ENCODE results near the gene SETDB2. TPM values are rescaled to one million over a fixed set of nuclear protein-coding genes. Genes with fewer than 3 reads are reported as not detected.

The SETDB2 gene
- total and polyA plus RNA-seq, 2 of the 13 experiments (the other 11 are each of a cell fraction or from before 2014, with no cell fraction given), result 8.1 to 8.7 TPM

GRCh38 chr13:49459580-49459979 is 15.5 kb downstream of the SETDB2 start:
- Histone ChIP-seq H3K79me2 (ENCODE audit: insufficient read depth, low read length) (no peaks in the 10 kb centered on the region), H3K36me3 (replicated peaks in 1 of 2; ENCODE audit: control insufficient read depth in 1 of 2, insufficient read depth in 2 of 2, low read length in 2 of 2) (peaks cover 8 to 20% of the 10 kb centered on the region in 2 experiments), H3K4me2 (ENCODE audit: low read depth, low read length) (no peak overlapping the region), H3K27ac (ENCODE audit: extremely low read length, insufficient read depth, low read length) (no peak overlapping the region), H3K27me3 (ENCODE audit: control insufficient read depth in 1 of 2, insufficient read depth in 2 of 2, low read length in 2 of 2) (no peaks in the 10 kb centered on the region), H3K9ac (ENCODE audit: insufficient read depth, low read depth, low read length) (no peak overlapping the region), H3K4me1 (ENCODE audit: insufficient read depth, low read length) (peaks cover 11% of the 10 kb centered on the region), H3K4me3 (replicated peaks in 1 of 3; ENCODE audit: insufficient read depth in 1 of 3, low read depth in 2 of 3, low read length in 3 of 3) (no peak overlapping the region), H2AFZ (ENCODE audit: low read length) (no peak overlapping the region), H3K9me3 (ENCODE audit: low read length) (peaks cover 17% of the 10 kb centered on the region), H4K20me1 (ENCODE audit: insufficient read depth, low read length) (no peaks in the 10 kb centered on the region)
- POLR2A ChIA-PET, result no interaction called here
- DNase-seq (ENCODE audit: low spot score) (no peak), FAIRE-seq (no peak), ATAC-seq (no peak)
- BruUV-seq (replicated peaks), result no TSS peak
- intact Hi-C loops (cut with micrococcal nuclease; ENCODE audit: unreplicated experiment), result no loop called here
- 97% methylated on average over 1 of the region's 1 CpG for WGBS (ENCODE audit: low lambda C conversion rate)
- CTCF ChIA-PET (ENCODE audit: low intra/inter-chr PET ratio, low total read pairs), result no interaction called here
- in situ Hi-C loops (cut with HindIII; ENCODE audit: extremely low pct_ligation_motif_present, low pct_unique_long_range_greater_than_20kb), result no loop called here
- TF ChIP-seq FOXP1 (IDR thresholded peaks at IDR 0.05) (no peak), FOXP1 (CRISPR knock-in tag; IDR thresholded peaks at IDR 0.05) (no peak), XRCC5 (optimal IDR thresholded peaks at IDR 0.05; ENCODE audit: low read length) (no peak), NFE2 (CRISPR knock-in tag; IDR thresholded peaks at IDR 0.05) (no peak), ZNF737 (CRISPR knock-in tag; IDR thresholded peaks at IDR 0.05; ENCODE audit: borderline replicate concordance) (no peak), ZSCAN12 (CRISPR knock-in tag; IDR thresholded peaks at IDR 0.05) (no peak), TGIF2 (CRISPR knock-in tag; IDR thresholded peaks at IDR 0.05) (no peak), ZNF614 (CRISPR knock-in tag; IDR thresholded peaks at IDR 0.05; ENCODE audit: borderline replicate concordance) (no peak), DR1 (CRISPR knock-in tag; IDR thresholded peaks at IDR 0.05) (no peak), SRSF4 (IDR thresholded peaks at IDR 0.05; ENCODE audit: low read depth, low read length, poor library complexity, severe bottlenecking) (no peak), JUND (CRISPR knock-in tag; IDR thresholded peaks at IDR 0.05) (no peak), ETV5 (CRISPR knock-in tag; IDR thresholded peaks at IDR 0.05; ENCODE audit: borderline replicate concordance) (no peak), KDM1A (CRISPR knock-in tag; IDR thresholded peaks at IDR 0.05) (no peak)
- TF ChIP-seq, protein P1, sequence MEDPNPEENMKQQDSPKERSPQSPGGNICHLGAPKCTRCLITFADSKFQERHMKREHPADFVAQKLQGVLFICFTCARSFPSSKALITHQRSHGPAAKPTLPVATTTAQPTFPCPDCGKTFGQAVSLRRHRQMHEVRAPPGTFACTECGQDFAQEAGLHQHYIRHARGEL (CRISPR knock-in tag; IDR thresholded peaks at IDR 0.05), result no peak
- TF ChIP-seq, protein P2, sequence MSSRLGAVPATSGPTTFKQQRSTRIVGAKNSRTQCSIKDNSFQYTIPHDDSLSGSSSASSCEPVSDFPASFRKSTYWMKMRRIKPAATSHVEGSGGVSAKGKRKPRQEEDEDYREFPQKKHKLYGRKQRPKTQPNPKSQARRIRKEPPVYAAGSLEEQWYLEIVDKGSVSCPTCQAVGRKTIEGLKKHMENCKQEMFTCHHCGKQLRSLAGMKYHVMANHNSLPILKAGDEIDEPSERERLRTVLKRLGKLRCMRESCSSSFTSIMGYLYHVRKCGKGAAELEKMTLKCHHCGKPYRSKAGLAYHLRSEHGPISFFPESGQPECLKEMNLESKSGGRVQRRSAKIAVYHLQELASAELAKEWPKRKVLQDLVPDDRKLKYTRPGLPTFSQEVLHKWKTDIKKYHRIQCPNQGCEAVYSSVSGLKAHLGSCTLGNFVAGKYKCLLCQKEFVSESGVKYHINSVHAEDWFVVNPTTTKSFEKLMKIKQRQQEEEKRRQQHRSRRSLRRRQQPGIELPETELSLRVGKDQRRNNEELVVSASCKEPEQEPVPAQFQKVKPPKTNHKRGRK (CRISPR knock-in tag; IDR thresholded peaks at IDR 0.05), result no peak
- TF ChIP-seq, protein P3, sequence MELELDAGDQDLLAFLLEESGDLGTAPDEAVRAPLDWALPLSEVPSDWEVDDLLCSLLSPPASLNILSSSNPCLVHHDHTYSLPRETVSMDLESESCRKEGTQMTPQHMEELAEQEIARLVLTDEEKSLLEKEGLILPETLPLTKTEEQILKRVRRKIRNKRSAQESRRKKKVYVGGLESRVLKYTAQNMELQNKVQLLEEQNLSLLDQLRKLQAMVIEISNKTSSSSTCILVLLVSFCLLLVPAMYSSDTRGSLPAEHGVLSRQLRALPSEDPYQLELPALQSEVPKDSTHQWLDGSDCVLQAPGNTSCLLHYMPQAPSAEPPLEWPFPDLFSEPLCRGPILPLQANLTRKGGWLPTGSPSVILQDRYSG (CRISPR knock-in tag; IDR thresholded peaks at IDR 0.05), result no peak
- TF ChIP-seq, protein P4, sequence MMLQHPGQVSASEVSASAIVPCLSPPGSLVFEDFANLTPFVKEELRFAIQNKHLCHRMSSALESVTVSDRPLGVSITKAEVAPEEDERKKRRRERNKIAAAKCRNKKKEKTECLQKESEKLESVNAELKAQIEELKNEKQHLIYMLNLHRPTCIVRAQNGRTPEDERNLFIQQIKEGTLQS (CRISPR knock-in tag; IDR thresholded peaks at IDR 0.05), result no peak
- TF ChIP-seq, protein P5, sequence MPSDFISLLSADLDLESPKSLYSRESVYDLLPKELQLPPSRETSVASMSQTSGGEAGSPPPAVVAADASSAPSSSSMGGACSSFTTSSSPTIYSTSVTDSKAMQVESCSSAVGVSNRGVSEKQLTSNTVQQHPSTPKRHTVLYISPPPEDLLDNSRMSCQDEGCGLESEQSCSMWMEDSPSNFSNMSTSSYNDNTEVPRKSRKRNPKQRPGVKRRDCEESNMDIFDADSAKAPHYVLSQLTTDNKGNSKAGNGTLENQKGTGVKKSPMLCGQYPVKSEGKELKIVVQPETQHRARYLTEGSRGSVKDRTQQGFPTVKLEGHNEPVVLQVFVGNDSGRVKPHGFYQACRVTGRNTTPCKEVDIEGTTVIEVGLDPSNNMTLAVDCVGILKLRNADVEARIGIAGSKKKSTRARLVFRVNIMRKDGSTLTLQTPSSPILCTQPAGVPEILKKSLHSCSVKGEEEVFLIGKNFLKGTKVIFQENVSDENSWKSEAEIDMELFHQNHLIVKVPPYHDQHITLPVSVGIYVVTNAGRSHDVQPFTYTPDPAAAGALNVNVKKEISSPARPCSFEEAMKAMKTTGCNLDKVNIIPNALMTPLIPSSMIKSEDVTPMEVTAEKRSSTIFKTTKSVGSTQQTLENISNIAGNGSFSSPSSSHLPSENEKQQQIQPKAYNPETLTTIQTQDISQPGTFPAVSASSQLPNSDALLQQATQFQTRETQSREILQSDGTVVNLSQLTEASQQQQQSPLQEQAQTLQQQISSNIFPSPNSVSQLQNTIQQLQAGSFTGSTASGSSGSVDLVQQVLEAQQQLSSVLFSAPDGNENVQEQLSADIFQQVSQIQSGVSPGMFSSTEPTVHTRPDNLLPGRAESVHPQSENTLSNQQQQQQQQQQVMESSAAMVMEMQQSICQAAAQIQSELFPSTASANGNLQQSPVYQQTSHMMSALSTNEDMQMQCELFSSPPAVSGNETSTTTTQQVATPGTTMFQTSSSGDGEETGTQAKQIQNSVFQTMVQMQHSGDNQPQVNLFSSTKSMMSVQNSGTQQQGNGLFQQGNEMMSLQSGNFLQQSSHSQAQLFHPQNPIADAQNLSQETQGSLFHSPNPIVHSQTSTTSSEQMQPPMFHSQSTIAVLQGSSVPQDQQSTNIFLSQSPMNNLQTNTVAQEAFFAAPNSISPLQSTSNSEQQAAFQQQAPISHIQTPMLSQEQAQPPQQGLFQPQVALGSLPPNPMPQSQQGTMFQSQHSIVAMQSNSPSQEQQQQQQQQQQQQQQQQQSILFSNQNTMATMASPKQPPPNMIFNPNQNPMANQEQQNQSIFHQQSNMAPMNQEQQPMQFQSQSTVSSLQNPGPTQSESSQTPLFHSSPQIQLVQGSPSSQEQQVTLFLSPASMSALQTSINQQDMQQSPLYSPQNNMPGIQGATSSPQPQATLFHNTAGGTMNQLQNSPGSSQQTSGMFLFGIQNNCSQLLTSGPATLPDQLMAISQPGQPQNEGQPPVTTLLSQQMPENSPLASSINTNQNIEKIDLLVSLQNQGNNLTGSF (CRISPR knock-in tag; IDR thresholded peaks at IDR 0.05), result no peak
